A673 (cell line): ENCODE measurements around the gene TESPA1.

ENCODE experiments used
- CTCF ChIP-seq: fragments of 300-800, 200-600 bp; sonication (generic); conservative IDR thresholded peaks from 2 replicates; pipeline ENCODE4 v1.5.1; 2017; ENCODE audit warnings: low read depth, mild to moderate bottlenecking, antibody characterized with exemption, low read length, moderate library complexity, mixed read lengths
- EZH2 ChIP-seq: fragments of 200-600 bp; sonication (generic); IDR thresholded peaks from 2 replicates; pipeline ENCODE4 v1.6.1; 2017; ENCODE audit warnings: borderline replicate concordance, low read depth, mild to moderate bottlenecking, mixed read lengths, antibody characterized with exemption, low read length; ENCODE audit not compliant: poor library complexity, severe bottlenecking

DNA sequence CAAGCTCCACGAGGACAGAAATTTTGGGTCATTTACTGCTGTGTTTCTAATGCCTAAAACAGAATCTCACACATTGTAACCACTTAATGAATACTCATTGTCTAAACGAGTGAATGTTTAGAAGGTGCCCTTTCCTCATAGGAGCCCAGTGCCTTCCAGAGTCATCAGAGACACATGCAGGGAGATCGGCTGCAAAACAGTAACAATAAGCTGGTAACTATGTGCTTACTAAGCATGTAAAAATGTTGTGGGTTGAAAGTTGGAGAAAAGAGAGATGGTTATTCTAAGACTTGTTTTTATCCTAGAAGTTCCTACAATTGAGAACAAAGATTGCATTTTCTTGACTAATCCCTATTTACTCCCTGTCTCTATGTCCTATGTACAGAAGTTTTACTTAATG, 7.4 kb downstream of the TESPA1 start:
- no peak for TF ChIP-seq CTCF
- TF ChIP-seq EZH2 = no peak
